HepG2 (cell line): ENCODE results near the gene C14orf119. TPM values are rescaled to one million over a fixed set of nuclear protein-coding genes. Genes with fewer than 3 reads are reported as not detected.
A peak's percentile ranks its signal among the peaks of the same experiment; 100 is the strongest.

Experiments used
- STAT6 ChIP-seq: sonication (generic); formaldehyde crosslinking; IDR thresholded peaks from 2 replicates; pipeline ENCODE4 v1.4.0; 2020; ENCODE audit warnings: missing genetic modification reagents, mild to moderate bottlenecking, borderline replicate concordance
- ZBTB40 ChIP-seq, 2 experiments: fragments of 450-650 bp in 1 of 2; sonication (generic) in 1 of 2; formaldehyde crosslinking in 1 of 2; IDR thresholded peaks; 2 replicates each; pipeline versions ENCODE4 v1.6.1 to v1.8.0; 2016 to 2022; ENCODE audit warnings: antibody characterized with exemption in 1 of 2, mild to moderate bottlenecking in 1 of 2, missing genetic modification reagents in 1 of 2
- polyA plus RNA-seq, 8 experiments: library from polyadenylated mRNA; depleted of rRNA in 3 of 8; stranded (reverse) in 7 of 8; unstranded in 1 of 8; fragments of >200 nt; fragmentation: Illumina TruSeq in 4 of 8; extraction: Trizol in 4 of 8; gene quantifications; 2 replicates each; pipeline versions ENCODE4 v1.2.1 to v1.2.3, GENCODE V29; 2011 to 2016; ENCODE audit warnings: low read depth in 4 of 8, missing spikeins in 1 of 8, mixed read lengths in 1 of 8; ENCODE audit not compliant: insufficient read depth in 1 of 8
- total RNA-seq, 5 experiments: library from RNA; depleted of rRNA; stranded (reverse); fragments of >200 nt; fragmentation: Illumina TruSeq; extraction: Trizol; gene quantifications; 2 replicates each; pipeline ENCODE4 v1.2.3, GENCODE V29; 2016; ENCODE audit warnings: low read depth in 1 of 5

The C14orf119 gene
- total and polyA plus RNA-seq, 2 of the 13 experiments (the other 11 are each of a cell fraction or from before 2014, with no cell fraction given), result 117 to 206 TPM

GRCh38 chr14:23049011-23049410 lies 46.3 kb upstream of the C14orf119 start (continued):
- no peak for TF ChIP-seq ZBTB40 (IDR thresholded peaks at IDR 0.05)
- 0 out of 2 replicates have a peak, but pooled peaks have one; percentile 16 for TF ChIP-seq ZBTB40 (CRISPR knock-in tag; IDR thresholded peaks at IDR 0.05)
- no peak for TF ChIP-seq STAT6 (CRISPR knock-in tag)
- TF ChIP-seq, all 625 proteins: peak for 2
